Measurements from ENCODE around the gene PLCE1.

The PLCE1 gene

DNA sequence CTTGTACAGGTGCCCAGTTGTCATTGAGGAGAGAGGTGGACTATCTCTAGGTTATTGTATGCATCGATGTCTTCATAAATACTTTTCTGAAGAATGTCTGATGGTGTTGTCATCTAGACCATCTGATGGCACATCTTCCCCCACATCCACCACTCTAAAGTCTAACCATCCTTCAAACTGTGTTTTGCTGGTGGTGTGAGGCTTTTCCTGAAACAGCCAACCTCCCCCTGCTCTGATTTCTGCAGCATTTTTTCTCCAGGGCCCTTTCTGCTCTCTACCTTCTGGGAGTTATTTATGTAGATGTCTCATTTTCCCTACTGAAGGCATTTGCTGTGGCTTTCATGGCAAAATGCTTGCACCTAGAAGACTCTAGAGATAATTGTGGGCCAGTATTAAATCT lies 1.5 kb downstream of the PLCE1 start:
- DNase-seq = no peak

DNA sequence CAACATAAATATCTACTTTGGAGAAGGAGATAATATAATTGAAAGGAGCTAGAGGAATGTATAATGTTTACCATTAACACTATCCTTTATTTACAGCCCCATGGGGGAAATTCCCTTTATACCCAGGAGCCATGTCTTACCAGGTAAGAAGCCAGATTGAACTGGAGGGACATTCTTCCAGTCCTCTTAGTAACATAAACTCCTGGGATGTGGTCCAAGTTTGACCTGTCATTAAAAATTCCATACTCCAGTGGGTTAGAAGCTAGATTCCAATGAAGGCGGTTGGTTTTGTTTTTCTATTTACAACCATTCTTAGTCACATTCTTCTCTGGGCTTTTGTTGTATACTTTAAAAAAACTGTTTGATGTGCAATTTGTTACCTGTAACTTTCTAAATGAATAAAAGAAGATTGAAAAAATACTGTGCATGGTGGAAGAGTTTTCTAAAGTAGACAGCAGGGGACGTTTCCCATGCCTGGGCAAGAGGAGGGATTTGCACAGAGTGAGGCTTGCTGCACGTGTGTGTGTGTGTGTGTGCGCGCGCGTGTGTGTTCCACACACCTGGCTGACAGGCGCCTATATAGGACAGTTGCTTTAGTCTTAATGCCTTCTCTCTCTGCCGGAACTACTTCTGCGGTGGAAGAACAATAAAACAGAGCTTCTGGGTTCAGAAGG lies 2.0 kb downstream of the PLCE1 start:
- no peak for DNase-seq

DNA sequence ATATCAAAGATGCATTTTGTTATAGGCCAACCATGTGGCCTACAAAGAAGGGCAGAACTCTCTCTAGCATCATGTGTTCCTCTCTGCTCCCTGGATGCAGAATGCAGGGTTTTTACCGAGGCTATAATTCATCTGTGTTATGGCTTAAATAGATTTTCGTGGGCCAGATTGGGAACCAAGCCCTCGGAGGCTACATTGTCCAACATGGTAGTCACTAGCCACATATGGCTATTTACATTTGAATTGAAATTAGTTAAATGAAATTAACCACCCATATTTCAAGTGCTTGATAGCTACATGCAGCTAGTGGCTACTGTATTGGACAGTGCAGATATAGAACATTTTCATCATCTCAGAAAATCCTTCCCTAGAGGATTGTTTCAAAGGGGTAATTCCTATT lies 2.8 kb downstream of the PLCE1 start:
- no peak for DNase-seq

DNA sequence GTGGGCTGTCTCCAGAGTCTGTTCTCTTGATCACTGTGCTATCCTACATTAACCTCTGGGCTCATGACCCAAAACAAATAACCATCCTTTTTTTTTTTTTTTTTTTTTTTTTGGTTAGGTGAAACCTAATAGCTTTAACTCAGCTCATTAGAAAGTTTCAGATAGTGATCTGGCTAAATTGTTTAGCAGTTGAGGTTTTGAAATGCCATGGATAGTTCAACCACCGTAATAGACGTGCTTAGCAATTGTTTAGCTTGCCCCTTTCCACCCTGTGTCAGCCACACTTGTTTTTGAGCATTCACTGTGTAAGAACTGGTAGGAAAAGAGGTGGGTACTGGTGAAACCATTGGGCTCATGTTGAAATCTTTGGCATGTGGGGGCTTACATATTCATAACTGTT lies 3.8 kb downstream of the PLCE1 start:
- DNase-seq = no peak

DNA sequence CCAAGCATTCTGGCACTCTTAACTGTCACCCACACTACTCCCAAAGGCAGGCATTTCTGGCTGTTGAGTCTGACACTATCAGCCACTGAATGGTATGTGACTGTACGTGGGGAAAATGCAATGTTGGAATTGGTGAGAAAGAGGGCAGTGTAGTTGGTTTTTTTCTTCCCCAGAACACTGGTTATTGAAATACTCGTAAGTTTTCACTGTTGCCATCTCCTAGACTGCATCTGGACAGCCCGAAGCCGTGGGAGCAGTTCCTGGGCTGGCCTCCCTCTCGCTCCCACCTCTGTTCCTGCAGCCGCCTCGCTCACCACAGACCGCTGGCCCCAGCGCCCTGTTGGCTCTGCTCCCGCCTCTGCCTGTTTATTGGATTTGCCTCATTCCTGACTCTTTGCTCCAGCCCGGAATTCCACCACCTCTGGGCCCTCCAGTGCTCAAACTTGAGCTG lies 5.7 kb downstream of the PLCE1 start:
- DNase-seq = no peak

DNA sequence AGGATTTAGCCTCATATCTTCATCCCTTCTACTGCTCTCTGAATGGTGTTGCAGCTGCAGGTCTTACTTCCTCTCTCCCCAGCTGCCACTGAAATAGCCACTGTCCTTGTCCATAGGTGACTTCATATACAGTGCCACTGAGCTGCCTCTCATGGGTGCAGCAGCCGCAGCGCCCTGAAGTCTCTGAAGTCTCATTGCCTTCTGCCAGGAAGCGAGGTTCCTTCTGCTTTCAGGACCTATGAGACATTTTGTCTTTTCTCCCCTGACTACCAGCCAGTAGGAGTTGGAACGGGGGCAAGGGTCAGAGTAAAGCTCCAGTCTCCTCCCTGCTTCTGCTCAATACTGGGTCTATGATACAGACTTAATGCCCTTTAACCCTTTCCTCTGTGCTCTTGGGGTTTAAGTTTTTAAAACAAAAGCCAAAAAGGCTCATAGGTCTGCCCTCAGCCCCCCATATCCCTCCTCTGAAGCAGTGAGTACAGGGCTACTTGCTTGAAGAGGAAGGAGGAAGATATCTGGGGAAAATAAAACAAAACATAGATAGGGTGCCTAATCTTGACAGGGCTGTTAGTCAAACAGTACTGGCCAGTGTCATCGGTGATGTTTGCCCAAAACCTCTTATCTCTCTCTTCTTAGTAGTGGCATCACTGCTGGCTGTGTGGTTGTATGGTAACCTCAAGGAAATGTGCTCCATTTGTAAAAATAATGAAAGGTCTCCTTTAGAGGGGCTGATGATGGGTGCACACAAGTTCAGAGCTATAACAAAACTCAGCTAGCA lies 7.1 kb downstream of the PLCE1 start:
- DNase-seq = no peak

DNA sequence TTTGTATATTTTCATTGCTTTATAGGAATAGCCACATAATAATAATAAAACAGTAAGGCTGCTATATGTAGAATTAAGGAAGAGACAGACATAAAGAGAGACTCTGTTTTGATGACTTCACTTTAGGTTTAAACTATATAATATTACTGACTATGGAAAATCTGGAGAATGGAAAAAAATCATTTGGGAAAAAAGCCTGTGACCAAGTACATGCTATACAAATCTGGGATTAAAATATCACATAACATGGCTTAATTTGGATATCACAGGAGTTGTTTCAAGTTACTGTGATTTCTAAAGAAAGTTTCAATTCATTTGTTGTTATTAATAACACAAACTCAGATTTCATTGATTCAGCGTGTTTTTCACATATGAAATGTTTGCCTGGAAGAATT lies 7.7 kb downstream of the PLCE1 start:
- no peak for DNase-seq

DNA sequence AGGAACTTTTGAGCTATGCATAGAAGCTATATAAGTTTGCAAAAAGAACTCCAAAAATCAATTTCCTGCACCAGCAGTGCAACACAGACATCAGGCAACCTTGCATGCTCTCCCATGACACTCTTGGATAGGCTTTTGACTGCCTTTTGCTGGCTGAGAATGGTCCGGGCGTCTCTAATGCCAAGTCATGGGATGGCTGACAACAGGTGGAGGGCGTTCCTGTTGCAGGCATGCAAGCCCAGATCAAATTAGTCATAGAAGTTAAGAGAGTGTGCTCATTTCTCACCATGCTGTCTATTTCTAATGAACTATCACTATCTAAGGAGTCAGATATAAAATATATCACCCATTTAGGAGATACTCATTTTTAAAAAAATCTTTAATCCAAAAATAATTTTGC lies 8.4 kb downstream of the PLCE1 start:
- DNase-seq = no peak

DNA sequence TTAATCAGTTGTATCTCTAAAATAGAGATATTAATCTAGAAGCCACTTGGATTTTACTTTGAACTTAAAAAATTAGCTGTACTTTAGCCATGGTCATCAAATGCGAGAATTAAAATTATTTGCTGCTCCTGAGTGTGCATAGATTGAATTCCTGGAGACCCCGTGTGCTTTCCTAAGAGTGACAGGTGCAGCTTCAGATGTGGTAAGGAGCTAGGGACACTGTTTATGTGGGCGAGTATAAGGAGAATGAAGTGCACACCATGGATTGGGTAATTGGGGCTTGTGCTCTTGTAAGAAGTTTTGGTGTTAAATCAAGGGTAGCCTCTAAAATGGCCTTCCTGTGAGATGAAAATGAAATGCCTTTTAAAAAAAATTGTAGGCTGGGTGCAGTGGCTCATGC lies 9.8 kb downstream of the PLCE1 start:
- DNase-seq = no peak

DNA sequence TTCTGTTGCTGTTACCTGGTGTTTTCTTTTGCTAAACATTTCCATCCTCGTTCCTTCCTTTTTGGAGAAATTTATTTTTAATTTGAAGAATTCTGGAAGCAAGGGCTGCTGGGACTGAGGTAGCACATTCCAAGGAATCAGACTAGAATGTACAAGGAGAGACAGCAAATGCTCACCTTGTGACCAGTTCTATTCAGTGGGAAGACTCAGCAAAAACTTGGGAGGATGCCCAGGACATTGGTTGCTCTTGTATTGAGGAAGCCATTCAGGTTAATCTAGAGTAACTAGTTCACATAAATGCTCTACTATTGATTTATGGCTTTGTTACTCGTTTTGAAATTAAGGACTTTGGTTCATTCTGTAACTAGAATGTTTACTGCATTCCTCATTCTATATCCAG lies 11.3 kb downstream of the PLCE1 start:
- no peak for DNase-seq

DNA sequence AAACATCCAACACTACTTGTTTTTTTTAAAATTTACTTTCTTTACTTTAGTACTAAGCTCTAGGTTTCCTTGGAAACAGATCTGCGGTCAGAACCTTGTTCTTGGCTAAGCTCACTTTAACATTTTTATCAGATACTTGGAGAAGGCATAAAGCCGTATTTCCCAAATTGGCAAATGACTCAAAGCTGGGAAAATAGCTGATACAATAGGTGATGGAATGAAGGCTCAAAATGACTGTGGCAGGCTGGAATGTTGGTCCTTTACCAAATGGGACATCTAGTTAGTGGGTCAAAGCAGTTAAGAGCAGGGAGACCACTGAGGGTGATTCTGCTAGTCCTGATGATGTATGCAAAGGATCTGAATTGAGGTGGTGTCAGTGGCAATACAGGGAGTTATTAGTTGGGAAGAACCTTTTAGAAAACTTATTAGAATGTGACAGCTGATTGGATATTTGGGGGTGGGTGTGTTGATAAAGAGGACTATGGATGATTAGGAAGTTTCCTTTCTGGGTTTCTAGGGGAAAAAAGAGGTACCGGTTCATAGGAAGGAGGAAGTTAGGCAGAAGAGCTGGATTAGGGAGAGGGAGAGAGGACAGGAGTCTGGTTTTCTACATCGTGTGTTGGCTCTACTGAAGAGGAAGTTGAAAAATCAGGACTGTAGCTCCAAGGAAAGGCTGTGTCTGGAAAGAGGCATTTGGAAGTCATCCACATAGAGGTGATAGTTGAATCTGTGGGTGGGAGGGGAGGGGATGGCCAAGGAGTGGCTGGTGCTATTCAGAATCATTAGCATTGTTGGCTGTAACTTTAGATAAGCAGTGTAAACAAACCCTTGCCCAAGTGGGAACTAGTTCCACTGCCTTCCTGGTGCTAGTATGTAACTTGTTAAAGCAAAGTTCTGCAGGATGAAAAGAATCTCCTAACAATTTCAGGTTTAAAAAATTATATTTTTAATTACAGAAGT lies 13.1 kb downstream of the PLCE1 start:
- no peak for DNase-seq

DNA sequence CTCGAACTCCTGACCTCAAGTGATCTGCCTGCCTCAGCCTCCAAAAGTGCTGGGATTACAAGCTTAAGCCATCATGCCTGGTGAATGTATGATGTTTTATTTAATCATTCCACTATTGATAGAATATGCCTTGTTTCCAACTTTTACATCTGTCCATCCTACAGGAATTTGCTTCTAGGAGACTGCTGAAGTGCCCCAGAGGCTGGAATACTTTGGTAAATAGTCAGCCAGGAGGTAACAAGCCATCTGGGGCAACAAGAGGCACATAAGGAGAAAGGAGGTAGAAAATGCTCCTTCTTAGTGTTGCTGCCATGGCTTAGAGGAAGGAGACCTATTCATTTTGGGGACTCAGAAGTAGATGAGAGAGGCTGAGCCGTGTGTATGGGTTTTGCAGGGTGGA lies 14.8 kb downstream of the PLCE1 start:
- no peak for DNase-seq

DNA sequence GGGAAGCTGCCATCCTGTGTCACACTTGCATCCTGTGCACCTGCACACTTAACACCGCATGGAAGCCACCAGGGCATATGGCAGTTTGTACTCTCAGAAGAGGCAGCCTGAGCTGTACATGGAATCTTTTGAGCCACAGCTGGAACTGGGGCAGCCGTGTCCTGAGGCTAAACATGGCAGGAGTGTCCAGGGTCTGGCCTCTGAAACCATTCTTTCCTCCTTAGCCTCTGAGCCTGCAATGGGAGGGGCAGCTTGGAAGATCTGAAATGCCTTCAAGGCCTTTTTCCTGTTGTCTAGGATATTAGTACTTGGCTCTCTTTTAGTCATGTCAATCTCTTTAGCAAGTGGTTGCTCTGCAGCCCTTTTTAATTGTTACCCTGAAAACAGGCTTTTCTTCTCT lies 16.4 kb downstream of the PLCE1 start:
- DNase-seq = no peak

DNA sequence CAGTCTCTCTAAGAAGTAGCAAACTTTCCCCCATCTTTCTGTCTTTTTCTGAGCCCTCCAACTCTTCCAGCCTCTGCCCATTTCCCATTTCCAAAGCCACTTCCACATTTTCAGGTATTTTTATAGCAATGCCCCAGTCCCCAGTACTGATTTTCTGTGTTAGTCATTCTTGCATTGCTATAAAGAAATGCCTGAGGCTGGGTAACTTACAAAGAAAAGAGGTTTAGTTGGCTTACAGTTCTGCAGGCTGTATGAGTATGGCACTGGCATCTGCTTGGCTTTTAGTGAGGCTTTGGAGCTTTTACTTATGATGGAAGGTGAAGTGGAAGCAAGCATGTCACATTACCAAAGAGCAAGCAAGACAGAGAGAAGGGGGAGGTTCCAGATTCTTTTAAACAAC lies 17.2 kb downstream of the PLCE1 start:
- DNase-seq = no peak

DNA sequence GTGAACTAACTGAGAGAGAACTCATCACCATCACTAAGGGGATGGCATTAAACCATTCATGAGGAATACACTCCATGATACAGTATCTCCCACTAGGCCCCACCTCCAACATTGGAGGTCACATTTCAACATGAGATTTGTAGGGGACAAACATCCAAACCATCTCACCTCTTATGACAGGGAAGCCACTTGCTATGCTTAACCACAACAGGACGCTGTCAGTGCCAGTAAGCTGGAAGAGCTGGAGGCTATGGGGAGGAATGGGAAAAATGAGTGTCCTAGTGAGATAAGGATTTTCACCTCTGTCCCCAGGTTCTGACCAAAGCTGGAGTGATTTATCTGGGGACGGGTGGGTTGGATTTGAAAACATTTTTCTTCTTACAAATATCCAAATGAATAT lies 17.6 kb downstream of the PLCE1 start:
- no peak for DNase-seq

DNA sequence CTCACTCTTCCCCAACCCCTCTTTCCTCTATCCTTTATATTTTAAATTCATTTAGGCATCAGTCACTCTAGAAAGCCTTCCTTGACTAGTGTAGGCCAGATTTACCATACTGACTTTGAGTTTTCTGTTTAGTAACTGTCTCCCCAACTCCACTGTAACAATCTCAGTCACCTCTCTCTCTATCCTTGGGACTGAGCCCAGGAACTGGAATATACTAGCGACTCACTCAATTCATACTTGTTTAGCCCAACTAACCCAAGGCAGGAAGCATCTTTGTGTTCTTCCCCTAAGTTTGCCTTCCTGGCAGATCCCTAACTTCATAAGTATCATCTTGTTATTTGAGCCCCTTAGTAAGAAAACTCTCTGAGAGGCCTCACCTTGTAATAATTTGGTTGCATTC lies 19.1 kb downstream of the PLCE1 start:
- no peak for DNase-seq

DNA sequence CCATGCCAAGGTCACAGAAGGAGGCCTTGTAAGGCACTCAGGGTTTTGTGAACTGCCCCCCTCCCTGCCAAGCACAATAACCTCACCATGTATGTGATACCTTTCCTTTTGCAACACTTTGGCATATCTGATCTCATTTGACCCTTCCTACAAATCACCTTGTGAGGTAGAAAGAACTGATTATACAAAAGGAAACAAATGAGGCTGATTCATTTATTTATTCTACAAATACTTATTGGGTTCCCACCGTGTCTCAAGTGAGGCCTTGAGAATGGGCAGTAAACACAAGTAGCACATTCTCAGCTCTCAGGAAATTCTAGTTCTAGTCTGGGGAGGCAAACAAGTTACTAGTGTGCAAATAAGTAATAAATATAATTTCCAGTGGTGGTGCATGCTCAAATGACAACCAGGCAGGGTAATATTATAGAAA lies 19.6 kb downstream of the PLCE1 start:
- no peak for DNase-seq

DNA sequence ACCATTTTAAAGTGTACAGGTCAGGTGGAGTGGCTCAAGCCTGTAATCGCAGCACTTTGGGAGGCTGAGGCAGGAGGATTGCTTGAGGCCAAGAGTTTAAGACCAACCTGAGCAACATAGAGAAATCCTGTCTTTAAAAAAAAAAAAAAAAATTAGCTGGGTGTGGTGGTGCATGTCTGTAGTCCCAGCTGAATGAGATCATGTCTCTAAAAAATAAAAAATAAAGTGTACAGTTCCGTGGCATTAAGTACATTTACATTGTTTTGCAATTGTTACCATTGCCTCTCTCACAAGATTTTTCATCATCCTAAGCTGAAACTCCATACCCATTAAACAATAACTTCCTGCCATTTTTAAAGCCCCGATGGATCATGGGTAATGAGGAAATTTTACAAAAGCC lies 20.6 kb downstream of the PLCE1 start:
- DNase-seq = no peak

DNA sequence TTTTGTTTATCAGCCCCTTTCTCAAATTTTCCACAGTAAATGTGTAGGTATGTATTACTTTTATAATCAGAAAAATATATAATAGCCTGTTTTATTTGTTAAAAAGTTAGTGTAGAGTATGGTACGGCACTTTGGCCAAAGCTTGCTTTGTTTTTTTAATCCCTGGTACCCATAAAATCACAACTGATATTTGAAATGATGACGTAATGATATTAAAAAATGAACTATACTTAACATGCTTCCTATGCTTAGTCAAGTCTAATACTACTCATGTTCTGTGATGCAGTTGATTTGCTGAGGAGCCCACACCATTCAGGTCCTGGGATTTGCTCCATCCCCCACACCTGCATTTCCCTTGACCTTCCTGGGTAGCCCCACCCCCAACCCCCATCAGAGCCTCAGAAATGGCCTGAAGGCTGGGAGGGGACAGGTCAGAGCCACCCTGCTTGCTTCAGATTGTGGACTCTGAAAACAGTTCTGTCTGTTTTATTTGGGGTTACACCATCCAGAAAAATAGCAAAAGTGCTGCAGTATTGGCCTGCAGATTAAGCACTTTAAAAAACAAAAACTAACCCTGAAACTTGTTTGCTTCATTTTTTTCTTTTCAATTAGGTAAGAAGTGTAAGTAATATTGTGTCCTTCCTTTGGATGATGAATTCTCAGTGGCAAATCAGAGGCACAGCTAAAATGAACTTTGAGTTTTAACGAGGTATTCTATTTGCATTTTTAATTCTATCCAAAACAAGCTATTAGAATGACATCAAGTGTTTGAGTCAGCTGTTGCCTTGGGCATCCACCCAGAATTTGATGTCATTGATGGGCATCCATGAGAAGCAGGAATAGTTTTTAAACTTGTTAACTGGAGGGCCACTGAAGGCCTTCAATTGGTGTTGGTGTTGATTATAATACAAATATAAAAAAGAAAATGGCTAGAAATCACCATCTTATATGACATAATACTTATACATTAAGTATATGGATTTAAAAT lies 23.3 kb downstream of the PLCE1 start:
- no peak for DNase-seq

DNA sequence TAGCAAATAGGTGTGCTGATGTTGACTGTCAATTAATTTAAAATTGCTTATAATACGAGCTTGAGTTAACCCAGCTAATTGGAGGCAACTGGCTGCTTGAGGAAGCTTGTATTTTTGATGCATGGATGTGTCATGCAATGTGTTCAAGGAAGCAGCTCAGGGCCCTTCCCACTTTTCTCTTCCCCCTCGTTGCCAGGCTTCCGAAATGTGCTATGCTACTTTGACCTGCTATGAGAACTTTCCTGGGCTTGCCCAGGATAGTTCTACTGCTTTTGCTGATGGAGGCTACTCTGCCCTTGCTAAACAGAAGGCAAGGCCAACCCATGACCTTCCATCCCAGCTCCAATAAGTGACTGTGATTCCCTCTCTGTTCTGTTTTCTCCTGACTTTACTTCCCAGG lies 24.4 kb downstream of the PLCE1 start:
- no peak for DNase-seq

DNA sequence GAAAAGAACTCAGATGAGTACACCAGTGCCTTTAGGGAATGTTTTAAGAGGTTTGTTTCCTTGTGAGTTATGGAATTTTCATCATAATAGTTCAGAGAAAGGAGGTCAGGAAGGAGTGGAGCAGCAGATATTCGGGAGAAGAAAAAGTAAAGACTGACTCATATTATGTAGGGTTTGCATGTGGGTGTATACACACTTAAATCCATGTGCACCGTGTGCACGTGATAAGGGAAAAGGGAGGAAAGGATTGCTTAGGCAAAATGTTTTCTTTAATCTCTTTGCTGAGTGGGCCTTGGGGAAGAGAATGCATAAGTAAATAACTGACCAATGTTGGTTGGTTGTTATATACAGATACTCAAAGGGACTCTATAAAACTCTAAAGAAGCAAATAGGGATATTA lies 30.2 kb downstream of the PLCE1 start:
- DNase-seq = no peak

DNA sequence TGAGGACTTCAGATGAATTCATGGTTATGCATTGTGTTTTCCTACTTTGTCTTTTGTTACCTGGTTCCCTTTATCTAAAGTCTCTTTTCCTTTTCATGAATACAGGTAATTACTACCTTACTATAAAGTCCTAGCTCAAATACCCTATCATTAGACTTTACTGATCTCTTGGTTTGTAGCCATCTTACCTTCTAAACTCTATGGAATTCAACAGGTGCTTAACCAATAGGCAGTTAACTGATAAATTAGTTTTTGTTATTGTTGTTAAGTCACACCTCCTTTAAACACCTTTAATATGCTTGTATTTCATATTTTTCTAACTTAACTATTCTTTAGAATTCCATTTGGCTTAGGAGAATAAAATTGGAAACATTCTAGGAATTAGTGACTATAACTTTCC lies 30.7 kb downstream of the PLCE1 start:
- no peak for DNase-seq
